ENCODE results near the gene SDR42E2.

GRCh38 chr16:22152316-22152715 lies 10.0 kb upstream of the SDR42E2 start:
- no peak for TF ChIP-seq POLR2A (IDR thresholded peaks at IDR 0.05; ENCODE audit: low read depth, low read length)
- no peak for TF ChIP-seq TAF1 (IDR thresholded peaks at IDR 0.05; ENCODE audit: low read depth, low read length)
- TF ChIP-seq POLR2AphosphoS5 (IDR thresholded peaks at IDR 0.05; ENCODE audit: low read depth, low read length): no peak
- no peak for TF ChIP-seq SPI1 (IDR thresholded peaks at IDR 0.05; ENCODE audit: low read depth, low read length)
